Measurements from ENCODE around the gene POLK. TPM values are rescaled to one million over a fixed set of nuclear protein-coding genes. Genes with fewer than 3 reads are reported as not detected.

The POLK gene
- total RNA-seq, 1 experiment from 2014 or later, result 27.7 TPM

DNA sequence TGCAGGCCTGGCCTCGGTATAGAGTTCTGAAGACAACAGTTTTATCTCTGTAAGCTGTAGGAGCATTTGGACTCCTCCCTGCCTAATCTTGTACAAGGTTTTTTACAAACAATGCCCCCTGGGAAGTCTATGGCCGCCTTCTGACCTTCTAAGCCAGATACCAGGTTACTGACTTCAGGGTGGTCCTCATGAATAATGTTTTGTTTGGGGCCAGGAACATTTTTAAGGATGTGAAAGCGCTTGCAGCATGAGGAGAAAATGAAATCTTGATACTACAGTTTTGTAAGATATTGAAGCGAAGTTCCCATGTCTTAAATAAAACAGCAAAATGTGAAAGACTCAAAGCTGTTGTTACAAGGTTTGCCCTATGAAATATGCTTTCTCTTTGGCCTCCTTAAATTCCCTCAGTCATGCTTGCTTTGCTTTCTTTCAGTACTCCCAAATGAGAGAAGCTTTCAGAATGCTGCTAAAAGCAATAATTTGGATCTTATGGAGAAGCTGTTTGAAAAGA is 104.7 kb downstream of the POLK start:
- H3K27ac ChIP-seq, result peak overlapping the region; percentile 92
- DNase-seq, result peak; percentile 82 to 89

DNA sequence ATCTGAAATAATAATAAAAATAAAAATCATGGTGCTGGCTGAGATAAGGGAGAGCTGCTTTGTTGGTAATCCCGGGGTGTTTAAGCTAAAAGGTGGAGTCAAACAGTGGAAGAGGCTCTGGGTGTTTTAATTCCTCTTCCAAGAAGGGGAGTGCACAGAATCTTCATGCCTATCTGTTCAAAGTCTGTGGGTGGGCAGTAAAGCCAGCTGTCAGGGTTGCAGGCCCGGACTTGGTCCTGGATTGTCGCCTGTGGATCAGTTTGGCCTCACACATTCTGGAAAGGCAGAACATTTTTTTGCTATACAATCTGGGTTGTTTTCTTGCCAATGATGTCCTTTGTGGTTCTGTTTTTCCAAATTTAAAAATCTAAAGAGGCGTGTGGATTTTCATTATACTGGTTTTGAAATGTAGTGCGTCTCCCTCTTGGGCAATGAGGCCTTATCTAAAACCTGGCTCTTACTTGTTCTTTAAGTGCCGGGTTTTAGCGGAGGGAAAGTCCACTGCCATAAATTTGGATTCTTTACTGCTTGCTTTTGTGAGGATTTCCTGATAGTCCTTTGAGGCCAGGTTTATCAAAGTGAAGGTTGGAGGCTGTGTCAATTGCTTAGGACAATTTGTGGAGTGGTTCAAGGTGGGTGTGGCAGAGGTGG is 105.4 kb downstream of the POLK start:
- peak overlapping the region; percentile 31 for H3K4me3 ChIP-seq
- no peaks in the 10 kb centered on the region for H3K9me3 ChIP-seq (replicated peaks)
- H3K4me1 ChIP-seq, result peaks cover 36% of the 10 kb centered on the region
- H3K27me3 ChIP-seq, result no peaks in the 10 kb centered on the region
- peak; percentile 89 to 94 for DNase-seq
- peak overlapping the region; percentile 92 for H3K27ac ChIP-seq
- H3K36me3 ChIP-seq, result no peaks in the 10 kb centered on the region

More for the DNA sequence above, 104.7 kb downstream of the POLK start:
- Histone ChIP-seq H3K36me3 (no peaks in the 10 kb centered on the region), H3K4me3 (peak overlapping the region; percentile 13), H3K27me3 (no peaks in the 10 kb centered on the region), H3K9me3 (replicated peaks) (no peaks in the 10 kb centered on the region), H3K4me1 (peaks cover 36% of the 10 kb centered on the region)

DNA sequence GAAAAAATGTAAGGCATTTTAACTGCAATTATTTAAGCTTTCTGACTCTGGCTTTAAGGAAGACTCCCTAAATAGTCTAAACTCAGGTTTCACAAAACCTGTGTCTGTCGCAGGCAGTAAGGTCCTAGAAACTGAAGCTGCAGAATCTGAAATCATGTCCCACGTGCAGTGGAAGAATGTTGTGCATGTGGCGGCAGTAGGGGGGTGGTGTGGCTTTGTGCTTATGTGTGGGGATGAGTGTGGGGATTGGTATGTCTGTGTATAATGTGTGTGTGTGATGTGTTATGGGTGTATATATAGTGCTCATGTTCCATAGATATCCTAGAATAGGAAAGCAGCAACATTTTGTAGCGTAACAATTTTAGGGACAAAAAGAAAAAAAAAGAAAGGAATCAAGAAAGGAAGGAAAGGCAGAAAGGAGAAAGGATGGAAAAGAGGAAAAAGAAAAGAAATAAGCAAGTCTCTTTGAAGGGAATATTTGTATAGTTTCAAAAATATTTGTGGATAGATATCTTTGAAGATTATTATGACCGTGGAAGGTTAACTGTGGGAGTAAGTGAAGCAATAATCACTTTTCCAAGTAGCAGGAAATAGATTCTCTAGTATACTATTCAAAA is 106.2 kb downstream of the POLK start:
- Histone ChIP-seq H3K27ac (peak overlapping the region; percentile 92), H3K36me3 (no peaks in the 10 kb centered on the region), H3K4me1 (peaks cover 36% of the 10 kb centered on the region), H3K4me3 (peak overlapping the region; percentile 31), H3K27me3 (no peaks in the 10 kb centered on the region), H3K9me3 (replicated peaks) (no peaks in the 10 kb centered on the region)
- DNase-seq, result peak; percentile 83 to 87

DNA sequence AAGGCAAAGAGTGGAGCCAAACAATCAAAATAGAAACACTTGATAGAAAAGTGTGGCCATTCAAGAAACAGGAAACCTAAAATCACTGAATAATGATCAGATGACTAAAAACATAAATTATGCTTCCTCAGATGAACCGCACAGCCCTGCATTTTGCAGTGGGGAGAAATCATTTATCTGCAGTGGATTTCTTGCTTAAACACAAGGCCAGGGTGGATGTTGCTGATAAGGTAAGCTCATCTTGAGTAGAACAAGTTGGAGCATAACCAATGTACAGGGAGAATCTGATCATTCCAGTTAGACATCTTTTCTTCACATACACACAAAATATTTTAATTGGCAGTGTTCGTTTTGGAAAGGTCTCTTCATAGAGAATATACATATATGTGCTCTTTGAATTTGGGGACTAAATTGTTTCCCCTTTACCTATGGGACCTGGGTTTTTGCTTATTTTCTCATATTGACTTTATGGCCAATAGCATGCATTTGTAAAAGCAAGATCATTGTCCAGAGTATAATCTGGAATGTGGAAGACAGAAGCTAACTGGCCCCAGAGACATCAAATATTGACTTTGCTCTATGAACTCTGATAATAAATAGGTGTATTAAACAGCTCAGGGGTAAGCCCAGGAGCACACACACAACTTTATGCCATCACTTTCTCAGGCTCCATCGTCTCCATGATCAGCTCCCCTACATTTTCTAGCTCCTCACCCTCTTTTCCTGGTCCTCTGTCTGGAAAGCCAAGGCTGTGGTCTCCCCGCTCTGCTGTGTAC is 108.7 kb downstream of the POLK start:
- H3K9me3 ChIP-seq (replicated peaks), result no peaks in the 10 kb centered on the region
- no peak overlapping the region for H3K4me3 ChIP-seq
- H3K36me3 ChIP-seq, result no peaks in the 10 kb centered on the region
- no peak overlapping the region for H3K27ac ChIP-seq
- DNase-seq, result no peak
- H3K27me3 ChIP-seq, result no peaks in the 10 kb centered on the region
- H3K4me1 ChIP-seq, result peaks cover 25% of the 10 kb centered on the region

DNA sequence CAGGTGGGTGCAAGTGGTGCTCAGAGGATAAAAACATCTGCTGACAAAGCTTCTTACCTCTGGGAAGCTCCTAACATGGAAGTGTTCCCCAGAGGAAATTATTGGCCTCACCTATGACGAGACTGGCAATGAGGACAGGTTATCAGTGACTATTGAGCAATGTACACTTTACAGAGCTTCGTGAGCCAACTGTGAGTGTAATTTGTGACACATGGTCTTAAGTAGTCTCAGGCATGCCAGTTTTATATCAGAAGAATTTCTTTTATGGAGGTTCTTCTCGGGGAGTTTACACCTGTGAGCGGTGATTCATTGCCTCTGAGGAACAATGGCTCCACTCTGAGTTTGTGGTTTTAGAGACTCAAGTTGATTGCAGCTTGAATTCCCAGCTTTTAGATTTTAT is 110.9 kb downstream of the POLK start:
- Histone ChIP-seq H3K27me3 (no peaks in the 10 kb centered on the region), H3K36me3 (no peaks in the 10 kb centered on the region), H3K4me3 (no peak overlapping the region), H3K27ac (no peak overlapping the region), H3K9me3 (replicated peaks) (no peaks in the 10 kb centered on the region), H3K4me1 (peaks cover 8% of the 10 kb centered on the region)
- no peak for DNase-seq

DNA sequence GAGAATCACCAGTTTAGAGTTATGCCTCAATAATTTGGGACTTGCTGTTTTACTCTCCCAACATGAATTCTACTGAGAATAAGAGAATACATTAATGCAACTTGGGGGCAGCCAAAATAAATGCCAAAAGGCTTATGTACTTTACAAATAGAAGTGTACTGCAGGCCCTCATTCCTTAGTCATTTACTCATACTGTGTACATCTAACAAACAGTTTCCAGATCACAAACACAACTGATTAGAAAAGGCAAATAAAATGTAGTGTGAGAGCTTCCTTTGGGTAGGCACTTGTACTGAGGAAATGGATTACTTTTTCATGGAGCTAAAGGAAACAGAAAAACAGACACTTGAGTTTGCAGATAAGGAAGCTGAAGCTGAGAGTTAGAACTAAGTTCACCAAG is 112.2 kb downstream of the POLK start:
- no peak for DNase-seq
- H3K27me3 ChIP-seq, result no peaks in the 10 kb centered on the region
- no peaks in the 10 kb centered on the region for H3K9me3 ChIP-seq (replicated peaks)
- no peaks in the 10 kb centered on the region for H3K4me1 ChIP-seq
- H3K4me3 ChIP-seq, result no peak overlapping the region
- no peak overlapping the region for H3K27ac ChIP-seq
- H3K36me3 ChIP-seq, result no peaks in the 10 kb centered on the region

DNA sequence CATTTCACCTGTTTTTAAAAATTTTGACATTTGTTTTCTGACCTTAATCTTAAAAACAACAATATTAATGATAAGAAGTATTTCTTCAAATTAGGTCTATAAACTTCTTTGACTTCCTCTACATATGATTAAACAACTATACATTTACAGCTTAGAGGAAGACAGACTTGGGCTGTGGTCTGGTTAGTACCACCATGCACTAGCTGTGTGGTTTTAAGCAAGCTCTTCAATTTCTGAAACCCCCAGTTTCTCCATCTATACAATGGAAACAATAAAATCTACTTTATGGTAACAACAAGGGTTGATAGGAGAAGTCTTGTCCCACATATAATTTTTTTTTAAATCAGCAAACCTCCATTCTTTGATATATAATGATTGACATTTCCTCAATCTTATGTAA is 115.3 kb downstream of the POLK start:
- Histone ChIP-seq H3K9me3 (replicated peaks) (no peaks in the 10 kb centered on the region), H3K4me3 (no peak overlapping the region), H3K36me3 (no peaks in the 10 kb centered on the region), H3K27me3 (no peaks in the 10 kb centered on the region), H3K4me1 (no peaks in the 10 kb centered on the region), H3K27ac (no peak overlapping the region)
- DNase-seq, result no peak

DNA sequence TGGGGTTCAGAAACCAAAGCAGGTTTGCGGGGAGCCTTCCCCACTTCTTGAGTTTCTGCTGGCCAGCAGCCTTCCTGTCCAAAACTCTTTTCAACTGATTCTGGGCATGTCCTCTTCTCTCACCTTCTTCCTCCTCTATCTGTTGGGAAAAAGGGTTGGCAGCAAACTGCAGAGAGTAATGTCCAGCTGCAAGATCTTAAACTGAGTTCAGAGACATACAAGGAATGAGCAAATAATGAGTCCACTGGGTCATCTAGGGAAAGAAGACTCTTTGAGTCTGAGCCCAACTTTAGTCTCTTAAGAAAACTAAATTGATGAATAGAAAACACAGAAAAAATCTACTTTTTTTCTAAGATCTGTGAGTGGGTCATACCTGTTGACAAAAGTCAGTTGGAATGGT is 116.1 kb downstream of the POLK start:
- Histone ChIP-seq H3K4me3 (no peak overlapping the region), H3K27me3 (no peaks in the 10 kb centered on the region), H3K9me3 (replicated peaks) (no peaks in the 10 kb centered on the region), H3K4me1 (no peaks in the 10 kb centered on the region), H3K36me3 (no peaks in the 10 kb centered on the region), H3K27ac (no peak overlapping the region)
- no peak for DNase-seq

DNA sequence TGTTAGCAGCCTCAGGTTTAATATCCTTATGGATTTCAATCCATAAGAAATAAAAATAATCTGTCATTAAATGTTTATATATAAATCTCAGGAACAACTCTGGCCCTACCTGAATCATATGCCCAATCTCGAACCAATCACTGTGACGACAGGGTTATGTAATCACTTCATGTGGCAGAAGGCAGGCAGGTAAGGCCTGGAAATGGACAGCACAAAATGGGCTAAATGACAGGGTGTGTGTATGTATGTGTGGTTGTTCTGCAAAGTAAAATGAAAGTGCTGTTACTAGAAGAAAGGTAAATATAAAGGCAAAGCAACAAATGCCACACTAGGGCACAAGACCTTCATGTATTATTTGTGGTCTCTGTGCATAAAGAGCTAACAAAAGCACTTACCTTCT is 119.2 kb downstream of the POLK start:
- no peaks in the 10 kb centered on the region for H3K4me1 ChIP-seq
- no peaks in the 10 kb centered on the region for H3K27me3 ChIP-seq
- DNase-seq, result no peak
- no peaks in the 10 kb centered on the region for H3K9me3 ChIP-seq (replicated peaks)
- no peak overlapping the region for H3K27ac ChIP-seq
- no peaks in the 10 kb centered on the region for H3K36me3 ChIP-seq
- H3K4me3 ChIP-seq, result no peak overlapping the region

DNA sequence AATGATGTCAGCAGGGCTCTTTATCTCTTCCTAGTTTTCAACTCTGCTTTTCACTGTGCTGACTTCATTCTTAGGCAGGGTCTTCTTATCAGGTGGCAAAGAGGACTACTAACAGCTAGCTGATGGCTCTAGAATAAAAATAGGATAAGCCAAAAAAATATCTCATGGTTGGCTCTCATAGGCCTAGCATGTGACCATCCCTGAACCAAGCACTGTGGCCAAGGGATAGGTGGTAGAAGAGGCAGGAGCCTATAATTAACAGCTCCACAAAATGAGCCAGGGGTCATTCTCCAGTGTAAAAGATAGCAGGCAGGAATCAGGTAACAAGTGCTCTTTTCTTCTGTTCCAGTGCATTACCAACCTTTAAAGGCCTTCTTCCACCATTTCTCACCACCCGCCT is 120.6 kb downstream of the POLK start:
- H3K27ac ChIP-seq, result no peak overlapping the region
- H3K27me3 ChIP-seq, result no peaks in the 10 kb centered on the region
- no peaks in the 10 kb centered on the region for H3K4me1 ChIP-seq
- no peak for DNase-seq
- no peaks in the 10 kb centered on the region for H3K36me3 ChIP-seq
- H3K4me3 ChIP-seq, result no peak overlapping the region
- H3K9me3 ChIP-seq (replicated peaks), result no peaks in the 10 kb centered on the region

DNA sequence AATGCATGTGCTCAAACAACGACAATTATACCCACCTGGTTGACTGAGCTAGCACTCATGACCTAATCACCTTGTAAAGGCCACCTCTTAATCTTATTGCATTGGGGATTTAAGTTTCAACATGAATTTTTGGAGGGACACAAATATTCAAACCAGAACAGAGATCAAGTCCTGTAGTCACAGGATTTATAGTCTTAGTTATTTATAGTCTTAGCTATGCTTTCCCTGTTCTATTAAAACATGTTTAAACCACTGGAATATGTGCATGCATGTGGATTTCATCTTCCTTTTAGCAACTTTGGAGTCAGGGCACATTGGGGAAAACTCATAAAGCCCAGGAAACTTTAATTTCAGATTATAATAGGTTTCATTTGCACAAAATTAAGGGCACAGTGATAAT is 126.3 kb downstream of the POLK start:
- no peaks in the 10 kb centered on the region for H3K36me3 ChIP-seq
- 0 out of 2 replicates have a peak, but pooled peaks cover 6% of the 10 kb centered on the region for H3K4me1 ChIP-seq
- no peaks in the 10 kb centered on the region for H3K9me3 ChIP-seq (replicated peaks)
- no peak overlapping the region for H3K27ac ChIP-seq
- no peak for DNase-seq
- no peaks in the 10 kb centered on the region for H3K27me3 ChIP-seq
- H3K4me3 ChIP-seq, result no peak overlapping the region

DNA sequence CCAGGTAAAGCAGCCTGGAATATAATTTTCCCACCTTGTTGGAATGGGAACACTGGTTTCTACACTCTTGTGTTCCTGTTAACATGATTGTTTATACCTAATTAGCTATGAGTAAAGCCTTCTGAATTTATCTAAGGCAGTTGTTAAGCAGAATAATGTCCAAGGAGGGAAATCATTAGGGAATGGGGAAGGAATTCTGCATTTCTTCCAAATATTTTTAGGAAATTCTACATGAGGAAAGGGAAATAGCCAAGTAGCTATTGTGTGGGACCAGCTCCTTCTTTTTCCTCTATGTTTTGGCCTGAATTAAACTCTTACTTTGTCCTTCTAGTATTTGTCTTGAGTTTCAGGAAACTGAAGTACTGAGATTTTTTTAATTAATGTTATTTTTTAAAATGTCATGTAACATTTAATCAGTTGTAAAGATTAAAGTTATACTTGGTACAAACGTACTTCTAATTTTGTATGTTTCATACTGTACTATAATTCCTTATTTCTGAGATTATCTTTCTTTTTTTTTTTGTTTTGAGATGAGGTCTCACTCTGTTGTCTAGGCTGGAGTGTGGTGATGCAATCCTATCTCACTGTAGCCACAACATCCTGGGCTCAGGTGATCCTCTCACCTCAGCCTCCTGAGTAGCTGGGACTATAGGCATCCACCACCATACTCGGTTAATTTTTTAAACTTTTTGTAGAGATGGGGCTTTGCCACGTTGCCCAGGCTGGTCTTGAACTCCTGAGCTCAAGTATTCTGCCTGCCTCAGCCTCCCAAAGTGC is 128.0 kb downstream of the POLK start:
- Histone ChIP-seq H3K36me3 (no peaks in the 10 kb centered on the region), H3K27ac (no peak overlapping the region), H3K4me3 (no peak overlapping the region), H3K4me1 (0 out of 2 replicates have a peak, but pooled peaks cover 6% of the 10 kb centered on the region), H3K9me3 (replicated peaks) (no peaks in the 10 kb centered on the region), H3K27me3 (no peaks in the 10 kb centered on the region)
- DNase-seq, result no peak

DNA sequence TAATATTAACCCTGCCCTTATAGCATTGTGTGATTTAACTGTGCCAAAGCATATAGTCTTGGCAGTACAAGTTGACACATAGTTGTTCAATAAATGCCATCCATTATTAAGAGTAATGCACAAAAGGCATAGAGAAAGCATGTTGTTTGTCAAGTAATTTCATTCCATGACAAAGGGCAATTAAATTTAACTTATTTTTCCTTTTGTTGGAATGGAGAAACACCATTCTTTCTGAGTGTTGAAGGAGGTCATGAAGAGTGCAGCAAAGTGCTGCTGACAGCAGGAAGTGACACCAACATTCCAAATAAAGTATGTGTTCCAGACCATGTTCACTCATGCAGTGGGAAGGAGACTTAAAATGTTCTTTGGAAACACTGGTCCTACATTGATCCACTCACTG is 128.7 kb downstream of the POLK start:
- Histone ChIP-seq H3K4me1 (0 out of 2 replicates have a peak, but pooled peaks cover 6% of the 10 kb centered on the region), H3K27ac (no peak overlapping the region), H3K36me3 (no peaks in the 10 kb centered on the region), H3K27me3 (no peaks in the 10 kb centered on the region), H3K9me3 (replicated peaks) (no peaks in the 10 kb centered on the region), H3K4me3 (no peak overlapping the region)
- no peak for DNase-seq

DNA sequence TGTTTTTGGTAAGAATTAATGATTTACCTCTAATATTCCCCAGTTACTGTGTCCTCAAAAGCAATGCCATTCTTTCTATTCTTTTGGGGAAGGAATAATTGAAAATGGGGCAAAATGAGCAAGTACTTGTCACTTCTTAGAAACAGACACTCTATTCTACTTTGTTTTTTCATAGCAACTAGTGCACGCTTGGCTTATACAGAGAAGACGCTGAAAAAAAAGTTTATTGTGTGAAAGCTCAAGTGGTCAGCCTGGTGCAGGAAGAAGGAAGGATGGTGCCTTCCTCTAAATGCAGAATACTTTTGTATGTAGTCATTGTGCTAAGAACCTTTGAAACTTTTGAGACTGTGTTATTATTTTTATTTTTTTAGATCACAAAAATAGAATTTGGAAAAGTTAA is 129.1 kb downstream of the POLK start:
- Histone ChIP-seq H3K27ac (no peak overlapping the region), H3K4me1 (0 out of 2 replicates have a peak, but pooled peaks cover 6% of the 10 kb centered on the region), H3K27me3 (no peaks in the 10 kb centered on the region), H3K36me3 (no peaks in the 10 kb centered on the region), H3K4me3 (no peak overlapping the region), H3K9me3 (replicated peaks) (no peaks in the 10 kb centered on the region)
- DNase-seq, result no peak

Measured in SJCRH30 (cell line).